Activated T-cell treated with anti-CD3 and anti-CD28 coated beads for 1 hour (primary cell): ENCODE results near the gene CCM2.

Source experiments
- DNase-seq: peaks from one replicate; pipeline ENCODE4 v3.0.0-alpha.2; 2020; ENCODE audit warnings: low read depth

The CCM2 gene

DNA sequence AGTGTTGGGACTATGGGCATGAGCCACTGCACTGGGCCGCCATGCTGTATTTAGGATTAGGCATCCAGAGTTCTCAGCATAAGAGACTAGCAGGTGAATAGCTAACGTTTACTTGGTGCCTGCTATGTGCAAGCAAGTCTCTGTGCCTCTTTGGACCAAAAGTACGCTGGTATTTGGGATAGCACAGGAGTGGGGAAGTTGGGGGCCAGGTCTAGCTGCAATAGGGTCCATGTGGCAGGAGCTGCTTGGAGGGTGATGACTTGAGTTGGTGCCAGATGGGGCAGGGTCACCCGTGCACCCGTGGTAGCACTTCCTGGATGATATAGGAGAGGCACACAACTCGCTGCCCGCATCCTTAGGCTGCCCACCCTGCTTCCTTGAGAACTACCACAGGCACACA is 66.4 kb downstream of the CCM2 start:
- no peak for DNase-seq

DNA sequence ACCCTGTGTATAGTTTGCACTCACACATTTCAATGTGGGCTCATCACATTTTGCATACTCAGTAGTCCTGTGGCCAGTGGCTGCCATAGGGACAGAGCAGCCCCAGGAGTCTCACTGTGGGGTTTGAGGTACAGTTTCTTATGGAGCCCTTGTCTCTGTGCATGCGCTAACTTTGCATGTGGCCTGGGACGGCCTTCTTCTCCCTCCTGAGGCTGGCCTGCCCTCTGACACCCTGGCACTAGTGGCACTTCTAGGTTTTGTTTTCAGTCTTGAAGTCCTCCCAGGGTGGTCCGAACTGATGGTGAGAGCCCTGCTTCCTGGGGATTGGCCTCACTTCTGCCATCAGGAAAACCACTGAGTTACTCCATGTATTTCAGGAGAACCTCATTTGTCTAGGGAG is 67.6 kb downstream of the CCM2 start:
- no peak for DNase-seq

DNA sequence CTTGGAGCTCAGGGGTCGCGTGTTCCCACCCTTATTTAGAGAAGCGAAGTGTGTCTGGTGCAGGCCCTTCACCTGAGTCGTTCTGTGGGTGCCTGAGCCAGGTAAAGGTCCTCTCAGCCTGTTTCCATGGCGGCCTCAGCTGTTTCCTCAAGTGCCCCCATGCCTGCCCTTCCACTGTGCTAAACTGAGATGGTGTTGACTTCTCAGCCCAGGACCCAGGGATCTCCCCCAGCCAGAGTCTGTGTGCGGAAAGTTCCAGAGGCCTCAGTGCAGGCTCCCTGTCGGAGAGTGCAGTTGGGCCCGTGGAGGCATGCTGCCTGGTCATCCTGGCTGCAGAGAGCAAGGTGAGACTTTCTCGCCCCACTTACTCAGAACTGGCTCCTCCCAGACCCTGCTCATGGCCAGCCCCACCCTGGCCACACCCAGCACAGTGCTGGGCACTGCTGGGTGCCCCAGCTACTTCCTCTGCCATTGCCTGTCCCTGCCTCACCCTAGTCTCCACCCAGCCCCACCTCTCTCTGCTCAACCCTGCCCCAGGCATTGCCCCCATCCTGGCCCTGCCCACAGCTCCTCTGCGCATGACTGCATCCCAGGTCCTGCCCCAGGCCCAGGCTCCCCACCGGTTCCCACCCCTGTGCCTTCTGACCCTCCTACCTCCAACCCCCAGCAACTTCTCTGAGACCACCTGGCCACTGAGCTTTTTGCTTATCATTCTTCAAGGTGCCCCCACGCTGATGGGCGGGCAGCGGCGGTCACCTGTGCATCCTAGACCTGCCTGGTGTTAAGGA is 68.4 kb downstream of the CCM2 start:
- DNase-seq: no peak

DNA sequence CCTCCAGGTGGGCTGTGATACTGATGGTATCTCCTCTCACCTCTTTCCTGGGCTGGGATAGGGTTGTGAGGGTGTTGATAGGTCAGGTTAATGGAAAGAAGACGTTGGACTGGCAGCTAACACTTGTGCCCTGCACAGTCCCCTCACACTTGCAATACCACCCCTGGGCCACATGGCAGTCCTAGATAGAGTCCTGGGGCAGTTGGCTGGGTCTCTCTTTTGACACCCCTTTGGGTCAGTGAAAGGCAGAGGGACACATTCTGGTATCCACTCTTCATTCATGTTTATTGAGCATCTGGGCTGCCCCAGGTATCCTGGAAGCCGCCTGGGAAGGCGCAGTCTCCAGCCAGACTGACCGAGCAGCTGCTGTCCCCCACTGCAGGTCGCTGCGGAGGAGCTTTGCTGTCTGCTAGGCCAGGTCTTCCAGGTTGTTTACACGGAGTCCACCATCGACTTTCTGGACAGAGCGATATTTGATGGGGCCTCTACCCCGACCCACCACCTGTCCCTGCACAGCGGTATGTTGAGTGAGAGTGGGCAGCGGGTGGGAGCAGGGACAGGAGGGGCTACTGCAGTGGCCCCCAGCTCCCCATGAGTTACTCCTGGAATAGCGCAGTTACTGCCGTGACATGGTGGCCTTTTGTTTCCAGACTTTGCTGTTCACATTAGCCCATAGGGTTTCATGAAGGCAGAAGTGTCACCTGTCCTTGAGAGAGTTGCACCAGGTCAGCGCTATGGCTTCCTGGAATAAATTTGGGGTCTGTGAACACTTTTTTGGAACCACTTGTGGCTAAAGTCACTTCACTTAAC is 69.6 kb downstream of the CCM2 start:
- no peak for DNase-seq

DNA sequence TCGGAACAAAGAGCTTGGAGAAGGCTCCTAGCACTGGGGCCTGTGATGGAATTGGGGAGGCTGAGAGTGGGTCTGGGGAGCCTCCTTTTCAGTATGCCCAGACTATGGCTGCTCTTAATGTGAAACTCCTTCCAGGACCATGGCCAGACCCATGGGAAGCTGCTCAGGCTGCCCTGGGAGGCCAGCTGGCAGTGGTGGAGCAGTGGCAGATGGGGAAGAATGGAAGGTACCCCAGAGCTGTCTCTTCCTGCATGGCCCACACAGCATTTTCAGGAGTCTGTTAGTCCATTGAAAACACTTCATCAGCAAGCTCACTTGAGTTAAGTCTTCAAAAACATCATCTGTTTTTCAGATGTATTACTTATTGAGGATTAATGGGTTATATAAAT is 70.2 kb downstream of the CCM2 start:
- no peak for DNase-seq

DNA sequence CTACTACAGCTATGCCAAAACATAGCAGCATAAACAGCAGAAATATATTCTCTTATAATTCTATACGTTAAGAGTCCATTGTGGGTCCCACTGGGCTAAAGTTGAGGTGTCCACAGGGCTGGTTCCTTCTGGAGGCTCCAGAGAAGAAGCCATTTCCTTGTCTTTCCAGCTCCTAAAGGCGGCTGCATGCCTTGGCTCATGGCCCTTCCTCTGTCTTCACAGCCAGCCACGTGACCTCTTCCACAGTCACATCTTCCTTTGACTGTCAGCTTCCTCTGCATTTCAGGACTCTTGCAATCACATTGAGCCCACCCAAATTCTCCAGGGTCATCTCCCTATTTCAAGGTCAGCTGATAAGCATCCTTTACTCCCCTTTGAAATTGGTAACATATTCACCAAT is 71.5 kb downstream of the CCM2 start:
- DNase-seq: no peak

DNA sequence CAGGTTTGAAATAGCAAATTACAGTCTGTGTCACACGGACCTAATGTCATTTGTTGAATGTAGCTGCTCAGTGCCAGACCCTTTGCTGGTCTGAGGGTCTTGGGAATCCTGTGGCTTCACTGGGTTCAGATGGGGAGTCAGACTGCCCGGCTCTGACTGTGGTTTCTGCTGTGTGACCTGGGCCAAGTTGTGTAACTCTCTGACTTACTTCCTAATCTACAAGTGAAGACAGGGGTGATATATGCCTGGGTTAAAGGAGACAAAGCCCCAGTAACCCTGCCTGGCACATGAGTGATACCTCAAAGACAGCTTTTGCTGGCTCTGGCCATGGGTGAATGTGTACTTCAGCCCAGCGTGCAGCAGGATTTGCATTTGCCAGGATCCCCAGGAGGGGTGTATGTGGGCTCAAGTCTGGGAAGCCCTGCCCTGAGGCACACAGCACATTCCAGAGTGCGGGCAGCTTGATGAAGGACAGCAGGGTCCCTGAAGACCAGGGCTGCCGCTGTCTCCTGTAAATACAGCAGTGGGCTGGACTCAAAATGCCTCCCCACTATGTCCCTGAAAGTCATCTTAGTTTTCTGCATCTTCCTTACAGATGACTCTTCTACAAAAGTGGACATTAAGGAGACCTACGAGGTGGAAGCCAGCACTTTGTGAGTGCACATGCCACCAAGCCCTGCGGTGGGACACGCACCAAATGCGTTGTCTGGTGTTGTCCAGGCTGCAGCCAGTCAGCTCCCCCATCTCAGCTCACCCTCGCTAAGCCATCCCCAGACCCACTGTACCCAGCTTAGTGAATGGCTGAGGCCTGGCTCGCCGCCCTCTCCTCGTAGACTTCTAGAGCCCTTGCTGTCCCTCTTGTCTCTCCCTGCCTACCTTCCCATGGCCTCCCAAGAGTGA is 72.4 kb downstream of the CCM2 start:
- no peak for DNase-seq

DNA sequence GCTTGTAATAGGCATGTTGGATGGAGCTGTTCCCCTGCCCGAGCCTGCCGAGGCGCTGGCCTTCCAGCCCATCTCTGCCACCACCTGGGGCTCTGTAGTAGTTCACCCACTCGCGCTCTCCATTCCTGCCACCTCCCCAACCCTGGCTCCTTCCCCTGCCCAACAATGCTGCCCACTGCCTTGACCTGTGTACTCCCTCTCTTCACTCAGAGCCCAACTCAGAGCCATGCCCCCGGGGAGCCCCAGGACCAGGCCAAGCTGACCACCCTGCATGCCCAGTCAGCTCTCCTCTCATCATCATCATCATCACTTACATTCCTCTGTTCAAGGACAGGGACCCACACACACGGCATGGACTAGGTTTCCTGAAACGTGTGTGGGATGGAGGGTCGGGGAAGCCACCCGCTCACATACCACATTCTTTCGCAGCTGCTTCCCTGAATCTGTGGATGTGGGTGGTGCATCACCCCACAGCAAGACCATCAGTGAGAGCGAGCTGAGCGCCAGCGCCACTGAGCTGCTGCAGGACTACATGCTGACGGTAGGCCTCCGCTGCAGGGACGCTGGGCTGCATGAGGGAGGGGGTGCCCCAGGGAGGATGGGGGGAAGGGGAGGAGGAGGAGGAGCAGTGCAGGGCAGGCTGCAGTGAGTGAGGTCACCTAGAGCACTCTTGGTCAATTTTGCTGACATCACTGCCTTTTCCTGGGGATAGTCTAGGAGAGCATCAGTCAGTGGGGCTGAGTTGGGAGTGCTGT is 73.2 kb downstream of the CCM2 start:
- no peak for DNase-seq

DNA sequence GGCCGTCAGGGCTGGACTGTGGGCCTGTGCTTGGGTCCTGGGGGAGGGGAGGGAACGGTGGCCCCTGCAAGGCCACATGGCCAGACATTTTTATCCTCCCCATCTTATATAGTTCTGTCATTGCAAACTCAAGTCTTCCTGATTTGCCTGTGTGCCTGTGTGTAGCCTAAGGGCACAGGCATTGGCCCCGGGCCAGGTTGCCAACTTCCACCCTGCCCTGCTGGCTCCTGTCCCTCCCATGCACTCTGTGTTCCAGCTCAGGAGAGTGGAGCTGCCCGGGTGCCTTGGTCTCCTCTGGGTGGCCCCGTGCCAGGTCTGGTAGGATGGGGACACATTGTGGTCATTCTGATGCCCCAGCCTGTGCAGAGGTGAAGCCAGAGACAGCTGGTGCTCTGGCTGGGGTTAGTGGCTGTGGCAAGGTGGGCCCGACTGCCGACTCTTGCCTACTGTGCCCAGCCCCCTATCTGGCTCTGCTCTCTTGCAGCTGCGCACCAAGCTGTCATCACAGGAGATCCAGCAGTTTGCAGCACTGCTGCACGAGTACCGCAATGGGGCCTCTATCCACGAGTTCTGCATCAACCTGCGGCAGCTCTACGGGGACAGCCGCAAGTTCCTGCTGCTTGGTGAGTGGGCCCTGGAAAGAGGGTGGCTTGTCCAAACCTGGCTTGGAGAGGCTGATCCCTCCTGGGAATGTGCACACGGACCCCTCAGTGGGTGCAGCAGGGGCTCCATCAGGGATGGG is 74.0 kb downstream of the CCM2 start:
- no peak for DNase-seq

DNA sequence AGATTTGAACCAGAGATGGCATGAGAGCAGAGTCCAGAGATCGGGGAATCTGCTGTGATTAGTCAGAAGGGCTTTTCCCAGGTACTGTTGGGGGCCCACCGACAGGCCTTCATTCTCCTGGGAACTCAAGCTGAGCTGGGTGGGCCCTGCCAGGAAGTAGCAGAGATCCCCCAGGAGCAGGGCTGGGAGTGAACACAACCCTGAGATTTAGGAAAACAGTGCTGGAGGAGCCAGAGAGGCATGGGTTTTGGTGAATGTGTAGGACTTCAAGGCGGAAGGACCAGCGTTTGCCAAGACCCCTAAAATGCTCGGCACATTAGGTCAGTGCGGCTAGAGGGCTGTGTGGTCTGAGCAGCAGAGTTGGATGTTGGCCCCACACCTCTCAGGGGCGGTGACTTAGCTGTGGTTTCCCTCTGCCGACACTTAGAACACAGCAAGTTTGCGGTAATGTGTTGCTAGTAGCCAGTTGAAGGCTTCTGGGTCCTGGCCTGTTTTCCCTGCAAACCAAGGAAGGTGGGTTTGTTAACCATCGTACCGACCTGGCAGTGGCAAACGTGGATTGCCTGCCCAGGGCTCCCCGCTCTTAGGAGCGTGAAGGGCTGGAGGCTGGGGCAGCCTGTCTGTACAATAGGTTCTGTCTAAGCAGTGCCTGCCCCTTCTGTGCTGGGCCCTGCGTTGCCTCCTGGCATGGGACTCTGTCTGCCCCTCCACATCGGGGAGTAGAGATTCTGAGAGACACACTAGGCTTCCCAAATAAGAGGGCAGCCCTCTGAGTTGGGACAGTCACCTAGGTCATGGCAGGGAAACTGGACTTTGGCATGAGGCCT is 74.7 kb downstream of the CCM2 start:
- no peak for DNase-seq

DNA sequence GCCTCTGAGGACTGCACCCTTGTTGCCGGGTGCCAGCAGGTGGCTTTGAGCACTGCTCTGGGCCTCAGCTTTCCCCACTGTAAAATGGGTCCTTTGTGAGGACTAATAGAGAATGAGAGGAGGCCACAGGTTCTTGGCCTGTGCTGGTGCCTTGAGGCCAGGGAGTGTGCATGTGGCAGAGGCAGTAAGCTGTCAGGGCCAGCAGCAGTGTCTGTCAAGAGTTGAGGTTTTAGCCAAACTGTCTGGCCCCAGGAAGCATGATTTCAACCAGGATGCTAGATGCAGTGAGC is 75.3 kb downstream of the CCM2 start:
- DNase-seq: no peak

DNA sequence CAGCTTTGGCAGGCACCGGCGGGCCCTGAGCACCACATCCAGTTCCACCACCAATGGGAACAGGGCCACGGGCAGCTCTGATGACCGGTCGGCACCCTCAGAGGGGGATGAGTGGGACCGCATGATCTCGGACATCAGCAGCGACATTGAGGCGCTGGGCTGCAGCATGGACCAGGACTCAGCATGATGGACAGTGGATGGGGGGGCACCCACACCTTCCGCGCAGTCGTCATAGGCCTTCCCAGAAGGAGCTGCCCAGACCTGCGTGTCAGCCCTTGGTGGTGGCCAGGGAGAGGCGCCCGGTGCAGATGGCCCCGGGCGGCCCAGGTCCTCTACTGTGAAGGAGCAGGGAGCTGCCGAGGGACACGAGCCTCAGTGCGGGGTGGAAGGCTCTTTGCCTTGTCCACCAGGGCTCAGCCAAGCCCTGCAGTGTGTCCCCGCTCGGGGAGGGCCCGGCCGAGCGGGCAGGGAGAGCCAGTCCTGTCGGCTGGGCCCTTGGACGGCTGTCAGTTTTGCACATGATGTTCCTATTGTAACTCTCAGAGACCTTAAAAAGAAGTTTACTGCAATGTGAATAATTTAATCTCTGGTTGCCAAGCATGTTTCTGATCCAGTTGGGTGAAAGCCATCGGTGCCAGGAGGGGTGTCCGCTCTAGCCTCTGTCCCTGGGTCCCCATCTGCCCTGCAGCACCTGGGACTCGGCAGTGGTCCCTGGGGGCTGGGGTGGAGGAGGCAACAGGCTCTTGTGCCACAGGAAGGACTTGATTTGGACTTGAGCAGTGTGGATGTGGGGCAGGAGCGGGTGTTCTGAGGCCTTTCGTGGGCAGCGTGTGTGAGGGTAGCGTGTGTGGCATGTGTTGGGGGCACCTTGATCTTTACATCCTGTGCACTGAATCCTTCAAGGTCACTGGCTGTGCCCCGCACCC is 76.1 kb downstream of the CCM2 start:
- DNase-seq: no peak

DNA sequence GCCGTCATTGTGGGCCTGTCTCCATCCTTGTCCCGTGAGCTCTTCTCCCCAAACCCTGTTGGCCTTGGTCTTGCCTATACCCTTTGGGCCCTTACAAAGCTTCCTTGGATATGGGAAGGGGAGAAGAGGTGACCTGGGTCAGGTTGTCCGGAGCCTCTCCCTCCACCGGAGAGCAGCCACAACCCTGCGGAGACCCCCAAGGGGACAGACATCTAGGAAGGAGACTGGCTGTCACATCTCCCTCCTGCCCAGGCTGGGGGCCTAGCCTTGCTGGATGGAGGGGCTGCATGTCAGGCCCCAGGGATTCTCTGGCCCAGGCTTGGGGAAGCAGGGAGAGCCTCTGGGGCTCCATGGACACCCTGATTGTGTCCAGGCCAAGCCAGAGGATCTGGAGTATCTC is 76.9 kb downstream of the CCM2 start:
- no peak for DNase-seq

DNA sequence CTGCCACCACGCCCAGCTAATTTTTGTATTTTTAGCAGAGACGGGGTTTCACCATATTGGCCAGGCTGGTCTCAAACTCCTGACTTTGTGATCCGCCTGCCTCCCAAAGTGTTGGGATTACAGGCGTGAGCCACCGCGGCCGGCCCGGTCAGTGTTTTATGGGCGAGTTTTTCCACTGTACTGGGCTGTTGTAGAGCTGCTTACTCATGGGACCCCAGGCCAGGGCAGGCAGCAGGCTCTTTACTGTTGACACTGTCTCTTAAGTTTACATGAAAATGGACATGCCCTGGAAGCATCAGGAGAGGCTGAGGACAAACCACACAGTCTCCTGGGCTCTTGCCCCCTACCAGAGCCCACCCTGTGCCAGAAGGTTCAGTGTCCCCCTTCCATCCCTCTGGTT is 77.6 kb downstream of the CCM2 start:
- DNase-seq: no peak

DNA sequence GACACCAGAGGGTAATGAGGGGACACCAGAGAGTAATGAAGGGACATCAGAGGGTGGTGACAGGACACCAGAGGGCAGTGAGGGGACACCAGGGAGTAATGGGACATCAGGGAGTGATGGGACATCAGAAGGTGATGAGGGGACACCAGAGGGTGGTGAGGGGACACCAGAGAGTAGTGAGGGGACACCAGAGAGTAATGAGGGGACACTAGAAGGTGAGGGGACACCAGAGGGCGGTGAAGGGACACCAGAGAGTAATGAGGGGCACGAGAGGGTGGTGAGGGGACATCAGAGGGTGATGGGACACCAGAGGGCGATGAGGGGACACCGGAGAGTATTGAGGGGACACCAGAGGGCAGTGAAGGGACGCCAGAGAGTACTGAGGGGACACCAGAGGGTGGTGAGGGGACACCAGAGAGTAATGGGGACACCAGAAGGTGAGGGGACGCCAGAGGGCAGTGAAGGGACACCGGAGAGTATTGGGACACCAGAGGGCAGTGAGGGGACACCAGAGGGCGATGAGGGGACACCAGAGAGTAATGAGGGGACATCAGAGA is 78.2 kb downstream of the CCM2 start:
- no peak for DNase-seq

DNA sequence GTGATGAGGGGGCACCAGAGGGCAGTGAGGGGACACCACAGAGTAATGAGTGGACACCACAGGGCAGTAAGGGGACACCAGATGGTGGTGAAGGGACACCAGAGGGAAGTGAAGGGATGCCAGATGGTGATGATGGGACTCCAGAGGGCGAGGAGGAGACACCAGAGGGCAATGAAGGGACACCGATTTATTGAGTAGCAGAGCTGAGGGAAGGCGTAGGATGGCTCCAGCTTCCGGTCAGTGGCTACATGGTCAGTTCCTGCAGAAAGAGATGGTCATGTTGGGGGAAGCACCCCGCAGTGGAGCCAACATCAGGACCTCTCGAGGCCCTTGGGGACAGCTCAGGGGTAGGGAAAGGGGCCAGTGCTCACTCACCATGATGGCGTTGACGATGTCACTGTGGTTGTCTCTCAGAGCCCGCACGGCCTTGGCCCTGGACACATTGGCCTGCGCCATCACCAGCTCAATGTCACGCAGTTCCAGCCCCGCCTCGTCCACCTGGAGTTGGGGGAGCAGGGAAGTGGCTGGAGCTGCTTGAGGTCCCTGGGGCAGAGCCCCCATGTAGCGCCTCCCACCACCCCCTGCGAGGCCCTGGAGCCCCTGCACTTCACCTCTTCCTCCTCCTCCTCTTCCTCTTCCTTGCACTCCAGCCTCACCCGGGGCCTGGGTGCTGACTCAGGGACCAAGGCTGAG is 80.4 kb downstream of the CCM2 start:
- DNase-seq: no peak

DNA sequence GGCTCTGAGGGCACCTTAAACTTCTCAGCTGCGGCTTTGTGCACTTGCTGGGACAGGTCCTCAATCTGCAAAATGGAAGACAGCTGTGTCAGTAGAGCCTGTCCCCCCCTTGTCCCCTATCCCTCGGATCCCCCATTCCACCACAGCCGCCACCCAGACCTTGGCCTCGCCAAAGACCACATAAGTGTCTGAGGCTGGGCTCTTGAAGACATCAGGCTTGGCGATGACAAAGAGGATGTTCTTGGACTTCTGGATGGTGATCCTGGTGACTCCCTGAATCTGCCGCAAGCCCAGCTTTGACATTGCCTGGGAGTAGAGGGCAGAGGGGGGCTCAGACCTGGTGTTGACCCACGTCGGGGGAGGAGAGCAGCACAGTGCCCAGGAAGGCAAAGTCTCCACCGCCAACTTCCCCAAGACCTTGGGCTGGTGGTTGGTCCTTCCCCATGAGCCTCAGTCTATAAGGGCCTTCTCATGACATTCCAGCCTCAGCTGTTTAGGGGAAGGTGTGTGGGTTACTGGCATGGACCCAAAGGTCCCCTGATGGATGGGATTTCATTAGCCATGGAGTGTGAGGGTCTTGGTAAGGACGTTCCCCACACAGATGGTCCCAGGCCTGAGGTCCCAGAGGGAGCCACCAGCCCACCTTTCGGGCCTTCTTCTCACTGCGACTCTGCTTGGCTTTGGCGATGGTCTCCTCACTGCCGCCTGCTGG is 81.1 kb downstream of the CCM2 start:
- DNase-seq: no peak

DNA sequence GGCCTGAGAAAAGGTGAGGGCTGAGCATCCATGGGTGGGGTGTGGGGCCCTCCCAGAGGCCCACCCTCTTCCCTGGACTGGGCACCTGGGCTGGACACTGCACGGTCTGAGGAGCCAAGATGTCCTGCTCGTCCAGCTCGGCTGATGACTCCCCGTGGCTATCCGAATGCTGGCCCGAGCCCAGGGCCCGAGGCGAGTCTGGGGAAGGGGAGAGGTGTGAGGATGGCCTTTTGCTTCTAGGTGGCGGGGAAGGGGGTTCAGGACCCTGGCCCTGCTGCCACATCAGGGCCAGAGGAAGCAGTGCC is 81.6 kb downstream of the CCM2 start:
- DNase-seq: no peak
